Activated CD8-positive, alpha-beta memory T cell treated with anti-CD3 and anti-CD28 coated beads, Interleukin-2, amount 50 U/mL, for 1 hour (primary cell): Measurements from ENCODE around the gene FMOD.

Experiments used
- DNase-seq: peaks from one replicate; pipeline ENCODE4 v3.0.0-alpha.2; 2020; ENCODE audit errors: extremely low read depth

Gene FMOD

DNA sequence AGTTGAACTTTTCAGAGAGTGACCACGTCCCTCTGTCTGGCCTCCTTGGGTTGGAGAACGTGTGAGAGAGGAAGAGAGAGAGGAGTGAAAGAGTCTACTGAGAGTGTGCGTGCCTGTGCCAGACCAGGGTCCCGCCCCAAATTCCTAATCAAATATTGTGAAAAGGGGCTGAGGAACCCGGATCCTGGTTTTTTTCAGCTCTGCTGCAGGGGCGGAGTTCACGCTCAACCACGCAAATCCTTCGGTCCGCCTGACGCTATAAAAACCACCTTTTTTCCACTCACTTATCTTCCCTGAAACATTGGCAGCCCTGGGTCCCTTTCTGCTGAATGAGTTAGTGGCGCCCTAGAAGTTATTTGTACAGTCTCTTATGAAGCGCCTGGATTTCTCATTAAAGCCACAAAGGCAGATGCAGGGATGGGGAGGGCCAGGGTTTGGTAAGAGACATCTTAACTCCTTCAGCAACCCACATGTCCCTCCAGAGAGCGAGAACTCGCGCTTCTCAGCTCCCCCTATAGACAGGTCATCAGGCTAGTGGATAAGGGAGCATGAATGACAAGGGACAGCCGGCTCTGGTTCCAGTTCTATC, at the start of gene FMOD:
Gene FMOD, minus strand, starts transcription at position 86 of the 589 bp plus-strand sequence. CDS start 2,852 bp downstream, outside the sequence.
- no peak for DNase-seq

DNA sequence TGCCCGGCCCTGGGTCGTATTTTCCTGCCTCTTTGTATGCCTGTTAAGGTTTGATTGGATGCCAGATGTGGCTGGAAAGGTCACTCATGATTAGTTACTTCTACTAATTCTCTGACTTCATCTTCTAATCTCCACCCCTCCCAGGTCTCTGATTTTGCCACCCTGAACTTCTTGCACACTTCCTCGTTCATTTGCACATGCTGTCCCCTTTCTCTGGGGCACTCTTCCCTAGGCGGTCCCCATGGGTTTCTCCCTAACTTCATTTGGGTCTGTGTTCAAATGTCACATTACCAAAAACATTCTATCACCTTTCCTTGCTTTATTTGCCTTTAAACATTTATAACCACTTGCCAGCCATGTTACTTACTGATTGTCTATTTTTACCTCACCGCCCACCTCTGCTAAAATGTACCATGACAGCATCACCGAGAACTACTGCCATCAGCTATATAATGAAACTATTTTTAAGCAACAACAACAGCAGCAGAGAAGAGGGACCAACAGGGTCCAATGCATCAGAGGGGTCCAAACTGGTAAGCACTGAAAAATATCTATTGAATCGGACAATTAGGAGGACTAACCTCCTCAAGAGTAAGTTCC, 45.8 kb upstream of the FMOD start:
- no peak for DNase-seq

DNA sequence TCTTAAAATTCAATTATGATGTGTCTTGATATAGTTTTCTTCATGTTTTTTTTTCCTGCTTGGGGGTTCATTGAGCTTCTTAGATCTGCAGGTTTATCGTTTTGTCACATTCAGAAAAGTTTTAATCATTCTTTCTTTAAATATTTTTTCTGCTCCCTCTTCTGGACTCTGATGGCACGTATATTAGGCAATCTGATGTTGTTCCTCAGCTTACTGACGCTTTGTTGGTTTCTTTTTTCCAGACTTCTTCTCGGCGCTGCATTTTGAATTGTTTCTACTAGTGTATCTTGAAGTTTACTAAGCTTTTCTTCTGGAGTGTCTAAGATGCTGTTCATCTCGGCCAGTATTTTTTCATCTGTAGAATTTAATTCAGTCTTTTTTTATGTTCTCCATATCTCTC, 44.8 kb upstream of the FMOD start:
- no peak for DNase-seq

DNA sequence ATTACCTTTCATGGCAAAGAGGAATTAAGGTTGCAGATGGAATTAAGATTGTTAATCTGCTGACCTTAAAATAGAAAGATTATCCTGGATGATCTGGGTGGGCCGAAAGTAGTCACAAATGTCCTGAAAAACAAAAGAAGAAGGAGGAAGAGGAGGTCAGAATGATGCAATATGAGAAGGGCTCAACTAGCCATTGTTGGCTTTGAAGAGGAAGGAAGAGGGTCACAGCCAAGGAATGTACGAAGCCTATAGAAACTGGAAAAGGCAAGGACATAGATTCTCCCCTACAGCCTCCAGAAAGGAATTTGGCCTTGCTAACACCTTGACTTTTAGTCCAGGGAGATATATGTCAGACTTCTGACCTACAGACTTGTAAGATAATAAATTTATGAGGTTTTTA, 39.4 kb upstream of the FMOD start:
- DNase-seq = no peak

DNA sequence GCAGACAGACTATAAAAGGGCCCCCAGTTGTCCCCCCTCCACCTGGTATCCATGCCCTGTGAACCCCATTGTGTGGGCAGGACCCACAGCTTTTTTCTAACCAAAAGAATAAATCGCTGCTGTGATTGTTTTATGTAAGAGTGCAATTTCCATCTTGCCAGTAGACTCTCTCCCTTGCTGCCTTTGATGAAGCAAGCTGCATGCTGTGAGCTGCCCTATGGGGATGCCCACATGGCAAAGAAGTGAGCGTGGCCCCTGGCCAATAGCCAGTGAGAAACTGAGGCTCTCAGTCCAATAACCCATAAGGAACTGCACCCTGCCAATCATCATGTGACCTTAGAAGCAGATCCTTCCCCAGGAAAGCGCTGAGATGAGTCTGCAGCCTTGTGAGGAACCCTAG, 37.8 kb upstream of the FMOD start:
- no peak for DNase-seq

DNA sequence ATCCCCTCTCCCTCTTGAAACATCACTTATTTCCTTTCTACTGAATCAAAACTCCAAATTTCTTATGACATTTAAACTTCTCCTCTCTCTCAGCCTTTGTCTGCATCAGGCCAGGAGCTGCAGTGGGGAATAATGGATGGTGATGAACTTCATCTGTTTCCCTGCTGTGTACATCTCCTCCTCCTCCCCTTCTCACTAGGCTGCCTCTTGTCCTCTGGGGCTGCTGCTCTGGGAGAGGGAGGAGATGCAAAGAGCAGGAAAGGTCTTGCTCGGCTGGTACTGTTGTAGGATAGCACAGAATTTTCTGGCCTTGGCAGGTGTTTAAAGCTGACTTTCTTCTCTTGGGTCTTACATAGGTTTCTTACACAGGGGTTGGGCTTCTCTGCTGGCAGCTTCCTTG, 31.1 kb upstream of the FMOD start:
- DNase-seq = no peak

DNA sequence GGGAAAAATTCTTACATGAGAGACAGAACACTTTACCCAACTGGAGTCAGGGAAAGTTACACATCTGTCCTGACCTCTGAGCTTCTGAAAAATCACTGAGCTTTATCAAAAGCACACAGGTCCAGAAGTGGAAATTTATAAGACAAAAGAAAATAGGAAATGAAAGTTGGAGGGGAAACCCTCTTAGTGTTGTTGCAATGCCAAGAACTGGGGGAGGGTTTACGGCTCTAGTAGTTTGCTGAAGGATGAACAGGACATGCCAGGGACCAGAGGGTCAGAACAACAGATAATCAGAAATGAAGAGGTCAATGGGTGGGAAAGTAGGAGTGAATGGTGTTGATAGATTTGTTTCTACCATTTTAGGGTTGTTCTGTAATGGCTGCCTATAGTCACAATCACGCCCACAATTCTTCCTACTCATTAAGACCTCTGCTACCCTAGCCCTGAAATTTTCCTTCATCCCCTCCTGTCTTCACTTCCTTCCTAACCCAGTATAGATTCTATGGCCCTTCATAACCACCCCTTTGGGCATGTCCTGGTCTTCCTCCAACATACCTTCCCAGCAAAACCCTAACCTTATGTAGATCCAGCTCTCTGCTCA, 30.3 kb upstream of the FMOD start:
- no peak for DNase-seq

DNA sequence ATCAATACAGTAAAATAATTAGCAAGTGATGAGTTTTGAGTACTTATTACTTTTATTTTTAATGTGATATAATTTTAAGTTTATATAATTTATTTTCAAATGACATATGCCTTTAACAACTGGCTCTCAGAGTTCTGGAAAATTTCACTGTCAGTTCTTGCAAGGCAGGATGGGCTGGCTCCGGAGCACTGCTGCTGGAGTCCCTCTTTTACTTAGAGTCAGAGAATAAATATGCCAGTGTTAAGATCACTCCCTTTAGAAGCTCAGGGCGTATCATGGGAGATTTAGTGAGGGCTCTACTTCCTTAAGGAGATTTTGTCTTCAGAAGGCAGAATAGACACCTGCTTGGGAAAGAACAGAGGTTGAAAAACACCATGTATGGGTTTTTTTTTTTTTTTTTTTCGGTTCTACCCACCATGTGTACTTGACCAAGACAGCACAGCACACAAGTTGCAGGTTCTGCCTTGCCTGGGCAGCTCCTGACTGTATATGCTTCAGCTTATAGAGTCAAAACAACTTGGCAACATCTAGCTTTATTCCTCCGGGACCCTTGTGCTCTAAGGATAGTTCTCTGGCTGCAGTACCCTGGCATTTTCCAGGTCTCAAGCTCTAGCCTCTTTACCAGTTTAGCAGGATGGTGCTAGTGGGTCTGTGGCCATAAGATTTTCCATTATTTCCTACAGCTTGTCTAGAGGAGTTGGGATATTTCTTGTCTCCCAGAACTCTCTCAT, 29.7 kb upstream of the FMOD start:
- DNase-seq = no peak

DNA sequence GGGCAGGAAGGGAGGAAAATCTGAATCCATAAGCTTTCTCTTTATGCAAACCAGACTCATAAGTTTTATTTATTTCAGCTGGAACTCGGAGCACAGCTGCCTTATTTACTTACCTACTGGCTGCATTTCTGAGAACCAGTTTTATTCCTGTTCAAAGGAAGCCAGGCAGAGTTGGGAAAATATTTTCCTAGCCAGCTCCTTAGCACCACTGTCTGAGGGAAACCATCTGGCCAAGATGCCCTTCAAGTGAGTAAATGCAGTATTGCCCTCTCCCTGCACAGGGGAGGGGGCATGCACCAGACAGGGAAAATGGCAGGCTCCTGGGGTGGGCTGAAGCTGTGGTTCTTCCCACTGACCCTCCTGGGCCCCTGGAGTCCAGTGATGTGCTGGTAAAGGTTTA, 28.9 kb upstream of the FMOD start:
- DNase-seq = no peak

DNA sequence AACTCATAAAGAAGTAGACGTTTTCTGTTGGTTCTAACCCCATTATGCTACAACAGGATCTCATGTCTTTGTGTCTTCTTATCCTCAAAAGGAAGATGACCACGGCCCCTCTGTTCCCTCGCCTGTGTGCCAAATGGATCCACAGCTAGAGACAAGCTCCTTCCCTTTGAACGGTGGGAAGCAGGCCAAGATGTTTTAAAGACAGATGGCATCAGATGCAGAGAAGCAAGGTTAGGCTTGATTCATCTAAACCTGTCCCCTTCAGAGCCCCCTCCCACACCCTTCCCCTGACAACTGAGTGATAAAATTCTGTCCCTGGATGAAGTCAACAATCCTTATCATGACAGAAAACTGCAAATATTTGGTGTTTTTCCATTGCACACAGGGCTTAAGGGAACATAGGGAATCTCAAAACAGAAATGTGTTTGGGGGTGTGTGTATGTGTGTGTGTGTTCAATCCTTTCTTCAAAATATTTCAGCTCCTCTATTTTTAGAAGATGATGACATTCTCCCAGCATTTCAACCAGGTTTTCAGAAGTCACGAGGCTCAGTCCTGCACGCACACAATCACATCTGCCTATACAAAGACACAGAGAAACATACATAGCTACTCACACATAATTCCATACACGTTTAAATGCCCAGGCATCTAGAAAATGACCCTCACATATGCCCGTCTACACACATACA, 27.8 kb upstream of the FMOD start:
- DNase-seq = no peak

DNA sequence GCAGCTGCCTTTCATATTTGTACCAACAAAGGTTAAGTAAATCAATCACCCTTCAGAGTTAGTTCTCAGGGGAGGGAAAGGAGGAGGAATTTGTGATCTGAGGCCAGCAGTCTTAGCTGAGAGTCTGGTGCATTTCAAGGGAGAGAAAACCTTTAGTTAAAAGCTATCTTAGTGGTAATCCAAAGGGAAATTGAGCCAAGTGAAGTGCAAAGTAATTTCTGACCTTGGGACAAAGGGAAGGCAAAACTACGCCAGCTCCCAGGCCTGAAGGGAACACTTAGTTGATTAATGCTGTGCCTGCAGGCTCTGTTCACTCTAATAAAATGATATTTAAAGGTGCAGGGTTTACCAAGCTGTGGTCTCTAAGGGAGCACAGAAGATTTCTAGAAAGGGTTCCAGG, 23.1 kb upstream of the FMOD start:
- no peak for DNase-seq

DNA sequence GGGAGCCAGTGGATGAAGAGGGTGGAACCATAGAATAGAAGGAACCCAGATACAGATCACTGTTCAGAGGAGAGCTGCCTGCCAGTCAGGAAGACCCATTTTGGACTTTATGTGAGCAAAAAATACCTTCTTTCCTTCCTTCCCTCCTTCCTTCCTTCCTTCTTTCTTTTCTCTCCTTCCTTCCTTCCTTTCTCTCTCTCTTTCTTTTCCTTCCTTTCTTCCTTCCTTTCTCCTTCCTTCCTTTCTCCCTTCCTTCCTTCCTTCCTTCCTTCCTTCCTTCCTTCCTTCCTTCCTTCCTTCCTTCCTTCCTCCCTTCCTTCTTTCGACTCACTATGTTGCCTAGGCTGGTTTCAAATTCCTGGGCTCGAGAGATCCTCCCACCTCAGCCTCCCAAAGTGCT, 22.1 kb upstream of the FMOD start:
- no peak for DNase-seq

DNA sequence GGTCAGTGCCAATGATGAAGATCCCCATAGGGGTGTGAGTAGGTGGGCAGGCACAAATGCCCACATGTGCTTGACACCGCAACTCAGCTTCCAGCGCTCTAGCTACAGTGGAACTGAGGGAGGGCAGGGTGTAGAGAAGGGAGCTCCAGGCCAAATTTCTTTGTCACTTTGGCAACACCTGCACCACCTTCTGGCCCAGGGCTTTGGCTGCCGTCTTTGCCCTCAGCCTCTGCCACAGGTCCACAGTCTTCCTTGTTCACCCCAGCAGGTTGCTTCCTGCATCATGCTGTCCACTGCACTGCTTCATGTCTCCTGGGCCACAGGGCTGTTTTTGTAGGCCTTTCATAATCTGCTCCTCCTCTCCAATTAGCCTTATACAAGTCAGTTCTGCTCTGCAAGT, 20.4 kb upstream of the FMOD start:
- no peak for DNase-seq

DNA sequence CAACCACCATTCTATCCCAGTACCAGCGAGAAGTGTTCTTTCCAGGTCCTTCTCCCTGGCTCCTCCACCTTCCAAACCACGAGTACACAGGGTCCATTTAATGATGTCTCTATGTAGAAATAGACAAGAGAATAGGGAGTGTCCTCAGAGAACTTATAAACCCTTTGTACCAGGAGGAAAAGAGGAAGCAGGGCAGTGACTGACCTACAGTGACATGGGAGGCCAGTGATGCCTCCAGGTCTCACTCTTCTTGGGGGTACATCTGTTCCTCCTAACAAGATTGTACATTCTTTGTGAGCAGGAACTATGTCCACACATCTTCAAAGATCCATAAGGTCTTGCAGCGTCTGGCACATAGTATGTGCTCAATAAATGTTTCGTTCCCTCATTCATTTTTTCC, 18.7 kb upstream of the FMOD start:
- DNase-seq = no peak

DNA sequence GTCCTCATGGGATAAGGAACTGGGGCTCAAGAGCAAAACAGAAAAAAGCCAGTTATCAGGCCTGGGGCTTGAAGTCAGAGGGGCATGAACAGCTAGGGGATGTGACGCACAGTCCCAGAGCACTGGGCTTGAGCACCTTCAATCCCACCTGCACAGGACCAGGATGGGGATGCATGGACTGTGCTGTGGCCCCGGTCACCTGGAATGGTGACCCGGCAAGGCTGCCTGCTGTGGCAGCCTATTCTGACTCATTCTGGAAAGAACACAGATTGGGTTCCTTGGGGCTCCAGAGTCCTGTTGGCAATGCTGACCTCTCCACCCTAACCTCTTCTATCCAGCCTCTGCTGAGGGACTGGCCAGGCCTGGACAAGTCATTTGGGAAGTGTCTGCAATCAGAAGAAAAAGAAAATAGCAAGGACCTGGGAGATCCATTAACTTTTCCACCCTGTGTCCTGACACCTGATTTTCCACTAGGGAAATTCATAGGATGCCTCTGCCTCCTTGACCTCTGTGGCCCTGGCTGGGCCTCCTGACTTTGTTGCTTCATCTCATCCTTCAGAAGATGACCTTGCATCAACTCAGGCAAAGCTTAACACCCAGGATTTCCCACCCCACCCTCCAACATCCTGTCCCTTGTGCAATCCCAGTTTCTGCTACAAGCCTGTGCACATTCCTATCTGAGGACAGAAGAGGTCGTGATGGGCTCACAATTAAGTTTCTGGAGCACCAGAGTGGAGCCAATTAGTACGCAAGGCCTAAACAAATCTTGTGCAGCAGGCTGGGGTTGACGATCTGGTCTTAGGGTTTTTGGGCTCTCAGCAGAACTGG, 17.9 kb upstream of the FMOD start:
- DNase-seq = no peak

DNA sequence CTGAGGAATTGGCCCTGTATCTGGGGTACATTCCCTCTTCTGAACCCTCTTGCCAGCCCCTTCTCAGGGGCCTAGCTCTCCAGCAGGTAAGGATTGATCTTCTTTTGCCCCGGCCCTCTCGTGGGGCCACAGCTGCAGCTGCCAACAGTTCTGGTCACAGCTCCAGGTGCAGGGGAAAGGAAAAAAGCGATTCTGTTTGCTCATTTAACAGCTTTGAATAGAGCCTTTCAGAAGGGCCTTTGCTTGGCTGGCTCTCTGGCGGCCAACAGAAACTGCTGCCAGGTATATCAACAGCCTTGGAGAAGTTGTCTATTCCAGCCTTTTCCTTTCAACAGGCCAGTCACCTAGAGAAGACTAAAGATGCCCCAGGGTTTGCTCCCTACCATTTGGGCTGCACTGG, 16.1 kb upstream of the FMOD start:
- DNase-seq = no peak

DNA sequence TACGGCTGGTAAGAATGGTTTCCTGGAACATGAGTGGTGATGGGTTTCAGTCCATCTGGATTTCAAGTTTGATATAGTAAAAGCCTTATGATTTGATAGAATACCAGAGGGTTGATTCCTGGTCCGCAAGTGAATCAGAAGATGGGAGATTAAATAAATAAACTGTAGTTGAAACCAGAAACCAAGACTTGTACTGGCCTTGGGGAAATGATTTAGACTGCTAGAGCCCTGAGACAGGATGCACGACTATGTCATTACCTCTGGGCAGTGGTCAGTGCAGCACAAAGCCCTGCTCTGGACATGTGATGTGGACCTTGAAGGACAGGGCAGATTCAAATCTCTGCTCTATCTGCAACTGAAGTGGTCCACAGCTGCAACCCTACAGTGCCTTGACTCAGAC, 15.6 kb upstream of the FMOD start:
- DNase-seq = no peak

DNA sequence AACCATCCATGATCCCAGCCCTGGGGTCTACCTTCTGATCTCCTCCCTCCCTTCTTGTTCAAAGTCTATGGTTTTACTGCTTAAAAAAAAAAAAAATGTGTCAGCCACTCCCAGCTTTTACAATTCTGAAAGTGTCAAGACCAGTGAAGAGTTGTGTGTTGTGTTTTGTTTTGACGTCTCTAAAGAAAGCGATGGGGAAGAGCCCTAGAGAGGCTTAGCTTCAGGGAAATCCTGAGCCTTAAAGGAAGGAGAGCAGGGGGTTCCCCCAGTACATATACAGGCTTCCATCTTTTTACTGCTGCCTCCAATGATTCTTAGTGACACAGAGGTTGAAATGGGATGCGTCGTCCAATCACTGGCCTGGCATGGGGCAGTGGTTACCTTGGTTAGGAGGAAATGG, 13.9 kb upstream of the FMOD start:
- no peak for DNase-seq

DNA sequence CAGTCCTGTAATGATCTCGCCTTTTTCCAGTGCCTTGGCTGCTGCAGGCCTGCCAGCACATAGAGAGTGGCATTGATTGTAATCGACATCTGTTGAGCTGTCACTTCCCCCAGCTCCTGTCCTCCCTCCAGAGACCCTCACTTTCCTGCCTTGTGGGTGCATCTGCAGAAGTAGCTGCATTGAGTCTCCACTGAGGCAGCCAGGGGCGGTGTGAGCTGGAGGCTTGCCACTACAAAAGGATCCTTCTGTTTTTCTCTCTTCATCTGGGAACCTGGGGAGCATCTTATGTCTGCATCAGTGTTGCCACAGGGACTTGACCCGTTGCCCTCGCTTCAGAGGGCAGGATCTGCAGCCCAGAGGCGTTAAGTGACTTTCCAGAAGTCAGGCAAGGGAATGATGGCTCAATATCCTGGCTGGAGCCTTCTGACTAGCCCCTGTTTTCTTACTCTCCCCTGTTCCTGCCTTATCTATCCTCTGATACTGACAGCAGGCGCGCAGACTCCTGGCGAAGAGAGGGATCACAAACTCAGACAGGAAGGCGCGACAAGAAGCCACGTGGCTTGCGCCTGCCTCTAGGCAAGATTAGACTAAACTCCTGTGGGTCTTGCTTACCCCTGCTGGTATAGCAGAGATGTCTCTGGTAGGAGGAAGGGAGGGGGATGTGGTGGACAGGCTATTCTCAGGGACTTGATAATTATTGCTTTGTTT, 13.3 kb upstream of the FMOD start:
- DNase-seq = no peak

DNA sequence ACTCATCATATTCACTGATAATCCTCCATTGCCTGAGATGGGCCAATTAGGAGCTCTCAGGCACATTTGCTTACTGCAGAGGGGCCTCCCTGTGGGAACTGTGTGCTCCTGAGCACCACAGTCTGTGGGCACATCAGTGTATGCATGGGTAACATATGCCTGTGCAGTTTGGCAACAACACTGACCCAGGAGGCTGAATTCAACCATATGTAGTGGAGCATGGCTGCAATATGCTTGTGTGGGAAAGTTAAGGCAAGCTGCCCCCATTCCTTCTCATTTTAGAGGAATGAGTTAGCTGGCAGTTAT, 11.8 kb upstream of the FMOD start:
- DNase-seq = no peak
